Hematopoietic multipotent progenitor cell treated with erythropoietin and hydrocortisone succinate and interleukin-3 and kit ligand, for 15 days (in vitro differentiated cells): Measurements from ENCODE around the gene HSPA1A.
A peak's percentile ranks its signal among the peaks of the same experiment; 100 is the strongest.
"Not testable (repeated sequence)": the region's sequence is repeated elsewhere in the genome, so short reads cannot be mapped to it uniquely, and the experiment has no call there.

ENCODE experiments used
- DNase-seq: peaks from one replicate; pipeline ENCODE4 v3.0.0-alpha.2; 2015; ENCODE audit warnings: low spot score

The HSPA1A gene

GRCh38 chr6:31781244-31782125 is 33.9 kb upstream of the HSPA1A start:
- no peak for DNase-seq

DNA sequence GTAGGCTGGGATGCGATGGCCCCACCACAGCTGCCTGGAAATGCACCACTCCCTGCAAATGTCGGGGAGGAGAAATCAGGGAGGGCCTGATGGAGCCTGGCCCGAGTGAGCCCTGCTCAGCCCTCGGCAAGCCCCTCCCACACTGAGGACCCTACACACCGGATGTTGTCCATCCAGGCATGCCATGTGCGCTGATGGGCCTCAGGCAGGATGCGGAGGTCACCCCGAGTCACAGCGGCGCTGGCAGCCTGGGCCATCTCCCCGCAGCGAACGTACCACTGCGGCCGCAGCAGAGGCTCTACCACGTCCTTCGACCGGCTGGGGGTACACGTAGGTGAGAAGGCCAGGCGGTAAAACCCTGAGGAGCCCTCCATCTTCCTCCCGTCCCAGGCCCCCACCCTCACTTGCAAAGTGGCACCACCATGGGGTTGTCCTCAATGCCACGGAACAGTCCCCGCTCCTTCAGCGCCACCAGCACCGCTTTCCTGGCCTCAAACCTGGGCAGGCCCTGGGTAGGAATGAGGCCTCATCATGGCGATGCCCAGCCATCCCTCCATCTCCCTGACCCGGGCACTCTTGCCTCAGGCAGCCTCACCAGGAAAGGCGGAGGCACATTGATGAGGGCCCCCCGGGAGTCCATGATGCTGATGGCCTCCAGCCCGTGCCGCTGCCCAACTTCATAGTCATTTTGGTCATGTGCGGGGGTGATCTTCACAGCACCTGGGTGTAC is 33.1 kb upstream of the HSPA1A start:
- DNase-seq = no peak

GRCh38 chr6:31784098-31784925 is 31.0 kb upstream of the HSPA1A start:
- DNase-seq = no peak

- DNase-seq = no peak
Observed at GRCh38 chr6:31785475-31785874, 29.9 kb upstream of the HSPA1A start.

DNA sequence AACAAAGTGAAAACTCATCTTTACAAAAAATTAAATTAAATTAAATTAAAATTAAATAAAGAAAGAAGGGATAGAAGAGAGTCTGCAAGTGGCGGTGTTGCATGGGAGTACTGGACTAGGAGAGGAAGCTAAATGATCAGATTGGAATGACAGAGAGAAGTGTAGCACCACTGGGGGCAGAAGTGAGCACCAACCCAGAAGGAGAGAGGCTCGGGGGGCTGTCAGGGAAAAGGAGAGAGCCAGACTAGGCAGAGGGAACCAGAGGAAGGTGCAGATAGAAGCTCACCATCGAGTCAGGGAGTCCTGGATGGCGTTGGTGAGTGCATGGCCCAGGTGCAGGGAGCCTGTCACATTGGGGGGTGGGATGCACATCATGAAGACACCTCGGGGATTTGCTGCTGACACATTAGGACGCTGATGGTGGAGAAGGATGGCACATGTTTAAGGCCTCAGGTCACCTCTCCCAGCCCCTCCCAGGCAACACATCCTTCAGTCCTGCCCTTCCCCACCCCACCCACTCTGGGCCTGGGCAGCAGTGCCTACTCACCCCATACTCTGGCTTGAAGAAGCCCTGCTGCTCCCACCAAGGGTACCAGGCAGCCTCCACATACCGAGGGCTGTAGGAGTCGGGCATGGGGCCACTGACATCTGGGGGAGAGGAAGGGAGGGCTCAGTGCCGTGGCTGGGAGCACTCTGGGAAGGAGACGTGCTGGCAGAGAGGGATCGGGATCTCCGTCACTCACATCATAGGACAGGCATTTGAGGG is 23.8 kb upstream of the HSPA1A start:
- peak; percentile 40 for DNase-seq

- DNase-seq = no peak
Observed at GRCh38 chr6:31792090-31792374, 23.3 kb upstream of the HSPA1A start.

- no peak for DNase-seq
Observed at GRCh38 chr6:31792761-31793171, 22.6 kb upstream of the HSPA1A start.

DNA sequence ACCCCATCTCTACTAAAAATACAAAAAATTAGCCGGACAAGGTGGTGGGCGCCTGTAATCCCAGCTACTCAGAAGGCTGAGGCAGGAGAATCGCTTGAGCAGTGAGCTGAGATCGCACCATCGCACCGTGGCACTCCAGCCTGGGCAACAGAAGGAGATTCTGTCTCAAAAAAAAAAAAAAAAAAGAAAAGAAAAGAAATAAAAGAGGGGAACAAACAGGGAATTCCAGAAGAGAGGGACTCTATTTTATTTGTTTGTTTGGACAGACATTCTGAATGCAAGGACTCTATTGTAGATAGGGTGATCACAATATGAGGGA is 21.5 kb upstream of the HSPA1A start:
- not testable (repeated sequence) for DNase-seq

DNA sequence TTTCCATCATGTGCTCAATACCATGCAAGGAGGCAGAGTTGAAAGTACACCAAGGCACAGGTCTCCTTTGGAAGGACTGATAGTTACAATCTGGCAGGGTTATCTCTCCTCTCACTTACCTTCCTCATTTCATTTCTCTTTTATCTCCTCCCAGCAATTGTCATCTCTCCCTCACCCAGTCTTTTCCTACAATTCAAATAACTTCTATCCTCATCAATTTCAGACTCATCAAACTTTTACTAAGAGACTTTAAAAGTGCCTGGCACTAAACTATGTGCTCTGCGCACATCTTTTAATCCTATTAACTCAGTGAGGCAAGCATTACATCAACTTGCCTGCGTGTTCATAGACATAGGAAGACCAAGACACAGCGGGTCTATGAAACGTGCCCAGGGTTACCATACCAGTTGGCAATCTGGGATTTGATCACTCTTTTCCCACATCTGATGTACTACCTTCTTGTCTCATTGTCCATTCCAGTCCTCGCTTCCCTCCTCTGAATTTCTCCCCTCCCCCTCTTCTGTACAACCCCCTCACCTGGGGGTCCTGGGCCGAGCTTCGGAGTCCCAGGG is 21.0 kb upstream of the HSPA1A start:
- no peak for DNase-seq

DNA sequence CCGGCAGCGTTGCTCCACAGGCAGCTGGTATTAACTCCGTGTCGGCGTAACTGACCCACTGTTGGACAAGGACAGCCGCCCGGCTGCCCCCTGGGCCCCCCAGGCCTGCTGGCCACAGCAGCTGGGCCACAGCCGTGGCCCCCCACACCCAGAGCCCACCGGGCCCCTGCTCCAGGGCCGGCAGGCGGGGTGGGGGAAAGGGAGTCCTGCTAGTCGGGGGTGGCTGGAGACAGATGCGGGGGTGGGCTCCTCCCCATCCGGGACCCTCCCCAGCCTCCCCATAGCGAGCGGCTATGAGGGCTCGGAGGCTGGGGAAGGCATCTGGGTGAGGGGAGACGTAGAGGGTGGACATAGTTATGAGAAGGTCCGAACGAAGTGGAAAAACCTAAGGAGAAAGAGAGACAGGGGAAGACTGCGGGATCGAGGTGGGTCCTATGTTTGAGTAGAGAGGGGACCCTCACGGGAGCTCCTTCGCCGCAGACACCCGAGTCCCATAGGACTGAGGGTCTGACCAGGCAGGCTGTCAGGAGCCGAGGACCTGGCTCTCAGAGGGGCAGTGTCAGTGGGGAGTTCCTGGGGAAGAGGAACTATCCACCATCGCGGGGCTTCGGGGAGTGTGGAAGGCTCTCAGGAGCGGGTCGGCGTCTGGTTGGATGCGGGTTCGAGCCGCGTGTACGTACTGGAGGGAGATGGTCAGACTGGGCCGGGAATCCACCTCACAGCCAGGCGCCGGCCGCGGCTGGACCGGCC is 20.3 kb upstream of the HSPA1A start:
- DNase-seq = no peak

DNA sequence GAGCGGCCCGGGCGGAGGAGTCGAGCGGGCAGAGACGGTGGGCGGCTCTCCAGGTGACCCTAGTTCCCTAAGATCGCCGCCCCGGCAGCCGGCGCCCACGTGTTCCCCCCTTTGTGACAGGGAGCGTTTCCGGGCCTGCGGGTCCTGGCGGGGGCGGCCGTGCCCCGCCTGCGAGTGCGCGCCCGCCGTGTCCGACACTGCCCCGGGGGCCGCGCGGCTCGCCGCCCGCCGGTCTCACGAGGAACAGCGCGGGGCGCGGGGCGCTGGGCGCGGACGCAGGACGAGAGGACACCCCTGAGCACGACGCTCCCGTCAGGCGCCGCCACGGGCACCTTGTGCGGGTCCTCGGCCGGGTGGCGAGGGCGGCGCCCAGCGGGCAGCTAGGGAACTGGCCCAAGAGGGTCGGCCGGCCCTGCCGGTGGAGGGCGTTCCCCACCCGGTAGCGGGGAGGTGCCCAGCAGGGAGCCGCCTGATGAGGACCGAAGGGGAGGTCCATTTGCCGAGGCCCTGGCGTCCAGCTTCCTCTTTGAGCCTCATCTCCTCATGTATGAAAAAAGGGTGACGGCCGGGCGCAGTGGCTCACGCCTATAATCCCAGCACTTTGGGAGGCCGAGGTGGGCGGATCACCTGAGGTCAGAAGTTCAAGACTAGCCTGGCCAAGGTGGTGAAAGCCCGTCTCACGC is 19.6 kb upstream of the HSPA1A start, which contains the start of gene VARS1:
TSS of gene VARS1 (minus strand) at position 137 of the 683 bp plus-strand sequence. CDS start 535 bp downstream, outside the sequence.
- peak; percentile 93 for DNase-seq

DNA sequence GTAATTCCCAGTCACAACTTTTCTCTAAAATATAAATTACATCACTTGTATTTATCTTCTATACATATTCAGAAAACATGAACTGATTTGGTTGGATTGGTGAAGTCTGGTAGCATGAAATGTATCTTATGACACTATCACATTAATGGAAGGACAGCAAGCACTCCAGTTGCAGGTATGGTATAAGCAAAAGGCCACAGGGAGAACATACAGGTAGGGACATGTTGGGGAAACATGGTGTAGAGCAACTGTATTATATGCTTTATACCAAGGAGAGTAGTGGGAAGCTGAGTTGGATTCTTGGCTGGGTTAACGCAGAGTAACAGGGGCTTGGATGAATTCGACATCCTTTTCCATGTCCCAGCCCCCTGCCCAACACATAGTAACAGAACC is 18.4 kb upstream of the HSPA1A start:
- no peak for DNase-seq

DNA sequence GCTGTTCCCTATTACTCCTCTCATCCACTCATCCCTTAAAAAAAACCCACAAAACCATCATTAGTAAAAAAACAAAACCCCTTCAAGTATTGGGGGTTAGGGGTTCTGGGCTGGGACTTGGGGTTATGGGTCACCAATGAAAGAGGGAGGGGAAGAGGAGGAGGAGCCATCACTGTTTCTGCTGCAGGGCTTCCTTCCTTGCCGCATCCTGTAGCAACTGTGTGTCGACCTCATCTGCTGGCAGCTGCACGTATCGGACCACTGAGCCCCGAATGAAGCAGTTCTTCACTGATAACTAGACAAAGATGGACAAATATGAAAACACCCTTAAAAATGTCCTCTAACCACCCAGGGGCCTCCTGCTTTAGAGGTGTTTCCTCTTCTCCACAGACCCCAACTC is 17.8 kb upstream of the HSPA1A start:
- no peak for DNase-seq

GRCh38 chr6:31799781-31800180 is 15.6 kb upstream of the HSPA1A start:
- no peak for DNase-seq

DNA sequence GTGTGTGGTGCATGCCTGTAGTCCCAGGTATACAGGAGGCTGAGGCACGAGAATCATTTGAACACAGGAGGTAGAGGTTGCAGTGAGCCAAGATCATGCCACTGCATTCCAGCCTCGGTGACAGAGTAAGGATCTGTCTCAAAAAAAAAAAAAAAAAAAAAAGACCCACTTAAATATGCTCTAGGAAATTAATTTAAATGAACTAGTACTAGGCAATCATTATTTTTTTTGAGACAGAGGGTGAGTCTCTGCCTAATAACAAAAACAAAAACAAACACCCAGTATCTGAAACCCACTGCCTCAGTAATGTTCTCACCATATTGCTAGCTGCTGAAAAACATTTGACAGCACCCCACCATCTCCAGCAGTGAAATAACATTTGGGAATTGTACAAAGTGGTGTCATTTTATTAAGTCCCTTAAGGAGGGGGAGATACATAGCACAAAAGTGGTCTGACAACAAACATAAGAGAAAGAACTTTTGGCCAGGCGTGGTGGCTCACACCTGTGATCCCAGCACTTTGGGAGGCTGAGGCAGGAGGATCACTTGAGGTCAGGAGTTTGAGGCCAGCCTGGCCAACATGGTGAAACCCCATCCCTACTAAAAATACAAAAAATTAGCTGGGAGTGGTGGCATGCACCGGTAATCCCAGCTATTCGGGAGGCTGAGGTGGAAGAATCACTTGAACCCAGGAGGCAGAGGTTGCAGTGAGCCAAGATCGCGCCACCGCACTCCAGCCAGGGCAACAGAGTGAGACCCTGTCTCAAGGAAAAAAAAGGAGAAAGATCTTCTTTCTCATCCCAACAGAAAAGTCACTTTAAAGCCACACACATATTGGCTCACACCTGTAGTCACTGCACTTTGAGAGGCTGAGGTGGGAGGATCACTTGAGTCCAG is 14.1 kb upstream of the HSPA1A start:
- not testable (repeated sequence) for DNase-seq

GRCh38 chr6:31805939-31806469 is 9.3 kb upstream of the HSPA1A start:
- no peak for DNase-seq

GRCh38 chr6:31806470-31807272 is 8.7 kb upstream of the HSPA1A start, which contains the start of gene LSM2:
Gene LSM2, minus strand, starts transcription at chr6:31806966. Its CDS starts 209 bp downstream, at chr6:31806757.
- DNase-seq = peak; percentile 97

- DNase-seq = not testable (repeated sequence)
Observed at GRCh38 chr6:31808599-31808998, 6.7 kb upstream of the HSPA1A start.
